GM12875 (cell line): Measurements from ENCODE around the gene NYAP2.

Experiments
- H3K4me3 ChIP-seq: one replicate; pipeline ENCODE4 v1.5.1; 2011; ENCODE audit warnings: low read depth, low read length, control low read depth
- CTCF ChIP-seq: IDR thresholded peaks from 2 replicates; pipeline ENCODE4 v1.5.1; 2011; ENCODE audit warnings: low read depth, mild to moderate bottlenecking, control low read depth, inconsistent platforms, low read length, moderate library complexity, borderline replicate concordance; ENCODE audit not compliant: insufficient read depth

The NYAP2 gene

GRCh38 chr2:225494100-225494459 lies 94.6 kb downstream of the NYAP2 start:
- no peak overlapping the region for H3K4me3 ChIP-seq
- TF ChIP-seq CTCF: no peak

GRCh38 chr2:225495706-225496105 lies 96.2 kb downstream of the NYAP2 start:
- H3K4me3 ChIP-seq: no peak overlapping the region
- no peak for TF ChIP-seq CTCF

- no peak for TF ChIP-seq CTCF
- H3K4me3 ChIP-seq: no peak overlapping the region
Measured at GRCh38 chr2:225496568-225496967, 97.1 kb downstream of the NYAP2 start.

GRCh38 chr2:225497166-225497565 lies 97.7 kb downstream of the NYAP2 start:
- no peak for TF ChIP-seq CTCF
- no peak overlapping the region for H3K4me3 ChIP-seq

- no peak for TF ChIP-seq CTCF
- no peak overlapping the region for H3K4me3 ChIP-seq
Measured at GRCh38 chr2:225501022-225501421, 101.5 kb downstream of the NYAP2 start.

- no peak overlapping the region for H3K4me3 ChIP-seq
- no peak for TF ChIP-seq CTCF
Measured at GRCh38 chr2:225502971-225503370, 103.5 kb downstream of the NYAP2 start.

- H3K4me3 ChIP-seq: no peak overlapping the region
- no peak for TF ChIP-seq CTCF
Measured at GRCh38 chr2:225510796-225511195, 111.3 kb downstream of the NYAP2 start.
